OCI-M2 (cell line): ENCODE data around the gene MARCHF10.
"Not testable (repeated sequence)": the region's sequence is repeated elsewhere in the genome, so short reads cannot be mapped to it uniquely, and the experiment has no call there.

Experiments
- DNase-seq: peaks from one replicate; lab custom pipeline; 2025; ENCODE audit not compliant: unreplicated experiment; lab: John Stamatoyannopoulos, UW

MARCHF10 gene

GRCh38 chr17:62807812-62808575 lies at the start of gene MARCHF10:
MARCHF10 (minus strand) TSS chr17:62808314; CDS start chr17:62801735, 6,579 bp downstream.
- DNase-seq: no peak

GRCh38 chr17:62857526-62857925 lies 49.4 kb upstream of the MARCHF10 start:
- no peak for DNase-seq

GRCh38 chr17:62856594-62856993 lies 48.5 kb upstream of the MARCHF10 start:
- no peak for DNase-seq

DNA sequence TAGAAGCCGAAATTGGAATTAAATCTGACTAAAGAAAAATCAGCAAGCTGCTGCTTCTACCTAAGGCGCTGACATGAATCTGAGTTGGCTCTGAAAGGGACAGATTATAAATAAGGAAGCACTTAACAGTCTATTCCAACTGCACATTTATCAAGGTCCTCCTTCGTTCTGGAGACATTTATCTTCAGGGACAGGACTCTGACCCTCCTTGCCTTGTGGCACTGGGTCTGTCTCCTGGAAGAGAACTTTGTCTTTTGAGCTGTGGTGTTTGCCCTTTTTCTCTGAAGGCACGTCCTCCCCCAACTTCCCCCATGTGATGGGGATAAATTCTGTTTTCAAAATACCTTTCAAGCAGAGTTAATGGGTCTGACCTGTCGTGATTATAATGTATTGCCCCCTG lies 47.0 kb upstream of the MARCHF10 start:
- DNase-seq: no peak

GRCh38 chr17:62854098-62854680 lies 46.1 kb upstream of the MARCHF10 start:
- no peak for DNase-seq

- DNase-seq: no peak
These were observed 44.1 kb upstream of the MARCHF10 start for GRCh38 chr17:62852195-62852594.

DNA sequence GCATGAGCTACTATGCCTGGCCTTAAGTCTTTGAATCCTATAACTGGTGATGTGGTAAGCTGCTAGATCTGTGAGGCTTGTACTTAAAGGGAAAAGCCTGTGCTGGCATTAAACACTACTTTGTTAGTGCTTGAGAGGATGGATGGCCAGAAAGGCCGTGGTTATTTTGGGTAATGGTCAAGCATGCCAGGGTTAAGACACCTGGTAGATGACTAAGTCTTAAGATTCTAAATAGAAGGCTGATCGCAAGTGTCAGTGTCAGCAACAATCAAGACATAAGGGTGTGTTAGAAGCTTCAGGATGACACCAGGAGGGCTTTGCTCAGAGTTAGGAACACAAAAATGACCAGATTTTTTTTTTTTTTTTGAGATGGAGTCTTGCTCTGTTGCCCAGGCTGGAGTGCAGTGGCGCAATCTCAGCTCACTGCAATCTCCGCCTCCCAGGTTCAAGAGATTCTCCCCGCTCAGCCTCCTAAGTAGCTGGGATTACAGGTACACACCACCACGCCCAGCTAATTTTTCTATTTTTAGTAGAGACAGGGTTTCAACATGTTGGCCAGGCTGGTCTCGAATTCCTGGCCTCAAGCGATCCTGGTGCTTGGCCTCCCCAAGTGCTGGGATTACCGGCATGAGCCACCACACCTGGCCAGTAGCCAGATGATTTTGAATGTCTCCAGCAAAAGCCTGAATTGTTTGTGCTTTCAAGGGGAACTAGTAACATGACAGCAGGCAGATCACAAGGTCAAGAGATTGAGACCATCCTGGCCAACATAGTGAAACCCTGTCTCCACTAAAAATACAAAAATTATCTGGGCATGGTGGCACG lies 41.7 kb upstream of the MARCHF10 start:
- DNase-seq: not testable (repeated sequence)

GRCh38 chr17:62848334-62848733 lies 40.2 kb upstream of the MARCHF10 start:
- DNase-seq: no peak

DNA sequence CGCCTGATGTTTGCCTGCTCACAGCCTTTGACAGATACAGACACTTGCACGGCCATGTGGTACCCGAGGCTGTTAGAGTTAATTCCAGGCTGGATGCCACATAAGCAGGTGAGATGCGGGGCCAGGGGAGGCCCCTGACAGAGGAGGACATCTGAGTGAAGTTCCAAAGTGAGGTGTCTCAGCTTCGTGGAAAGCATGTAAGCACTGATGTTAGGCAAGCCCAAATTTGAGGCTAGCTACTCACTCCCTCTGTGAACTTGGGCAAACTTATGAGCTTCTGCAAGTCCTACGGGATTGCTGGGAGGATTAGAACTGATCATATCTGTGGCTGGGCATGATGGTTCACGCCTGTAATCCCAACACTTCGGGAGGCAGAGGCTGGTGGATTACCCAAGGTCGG lies 39.3 kb upstream of the MARCHF10 start:
- no peak for DNase-seq

DNA sequence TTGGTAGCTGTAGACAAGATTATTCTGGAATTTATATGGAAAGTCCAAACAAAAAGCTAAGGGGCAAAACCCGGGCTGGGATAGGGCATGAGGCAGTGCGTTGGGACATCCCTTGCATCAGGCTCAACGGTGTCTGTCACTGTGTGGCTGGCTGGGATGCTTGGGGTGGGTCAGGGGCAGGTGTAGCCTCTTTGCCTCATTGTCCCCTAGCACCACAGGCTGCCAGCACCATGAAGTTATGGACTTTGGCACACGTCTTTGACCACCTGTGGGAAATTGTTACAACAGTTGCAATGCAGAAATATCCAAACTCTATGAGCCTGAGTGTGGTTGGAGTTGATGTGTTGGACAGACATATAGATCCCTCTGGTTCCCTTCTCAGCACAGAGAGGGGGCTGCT lies 32.8 kb upstream of the MARCHF10 start:
- no peak for DNase-seq

DNA sequence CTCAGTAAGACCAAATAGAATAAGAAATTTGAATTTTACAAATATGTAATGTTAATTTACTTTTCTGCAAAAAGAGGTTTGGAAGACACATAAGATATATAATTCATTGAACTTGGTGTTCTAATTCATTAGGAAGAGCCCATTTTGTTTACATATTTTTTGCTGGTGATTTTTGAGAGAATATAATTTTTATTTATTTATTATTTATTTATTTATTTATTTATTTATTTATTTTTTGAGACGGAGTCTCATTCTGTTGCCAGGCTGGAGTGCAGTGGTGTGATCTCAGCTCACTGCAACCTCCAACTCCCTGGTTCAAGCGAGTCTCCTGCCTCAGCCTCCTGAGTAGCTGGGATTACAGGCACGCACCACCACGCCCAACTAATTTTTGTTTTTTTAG lies 25.7 kb upstream of the MARCHF10 start:
- not testable (repeated sequence) for DNase-seq

DNA sequence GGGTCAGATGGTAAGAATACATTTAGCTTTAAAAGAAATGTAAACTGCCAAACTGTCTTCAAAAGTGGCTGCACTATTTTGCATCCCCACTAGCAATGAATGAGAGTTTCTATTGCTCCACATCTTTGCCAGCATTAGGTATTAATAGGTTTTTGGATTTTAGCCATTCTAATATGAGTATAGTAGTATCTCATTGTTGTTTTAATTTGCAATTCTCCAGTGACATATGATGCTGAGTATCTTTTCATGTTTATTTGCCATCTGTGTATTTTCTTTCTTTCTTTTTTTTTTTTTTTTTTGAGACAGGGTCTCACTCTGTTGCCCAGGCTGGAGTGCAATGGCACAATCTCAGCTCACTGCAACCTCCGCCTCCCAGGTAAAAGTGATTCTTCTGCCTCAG lies 24.3 kb upstream of the MARCHF10 start:
- DNase-seq: no peak

DNA sequence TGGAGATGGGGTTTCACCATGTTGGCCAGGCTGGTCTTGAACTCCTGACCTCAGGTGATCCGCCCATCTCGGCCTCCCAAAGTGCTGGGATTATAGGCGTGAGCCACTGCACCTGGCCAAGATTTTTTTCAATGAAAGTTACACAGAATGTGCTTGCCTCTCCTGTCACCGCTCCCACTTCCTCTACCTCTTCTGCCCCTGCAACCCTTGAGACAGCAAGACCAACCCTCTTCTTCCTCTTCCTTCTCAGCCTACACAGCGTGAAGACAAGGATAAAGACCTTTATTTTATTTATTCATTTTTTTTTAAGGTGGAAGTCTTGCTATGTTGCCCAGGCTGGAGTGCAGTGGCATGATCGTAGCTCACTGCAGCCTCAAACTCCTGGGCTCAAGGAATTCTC lies 23.0 kb upstream of the MARCHF10 start:
- DNase-seq: not testable (repeated sequence)

DNA sequence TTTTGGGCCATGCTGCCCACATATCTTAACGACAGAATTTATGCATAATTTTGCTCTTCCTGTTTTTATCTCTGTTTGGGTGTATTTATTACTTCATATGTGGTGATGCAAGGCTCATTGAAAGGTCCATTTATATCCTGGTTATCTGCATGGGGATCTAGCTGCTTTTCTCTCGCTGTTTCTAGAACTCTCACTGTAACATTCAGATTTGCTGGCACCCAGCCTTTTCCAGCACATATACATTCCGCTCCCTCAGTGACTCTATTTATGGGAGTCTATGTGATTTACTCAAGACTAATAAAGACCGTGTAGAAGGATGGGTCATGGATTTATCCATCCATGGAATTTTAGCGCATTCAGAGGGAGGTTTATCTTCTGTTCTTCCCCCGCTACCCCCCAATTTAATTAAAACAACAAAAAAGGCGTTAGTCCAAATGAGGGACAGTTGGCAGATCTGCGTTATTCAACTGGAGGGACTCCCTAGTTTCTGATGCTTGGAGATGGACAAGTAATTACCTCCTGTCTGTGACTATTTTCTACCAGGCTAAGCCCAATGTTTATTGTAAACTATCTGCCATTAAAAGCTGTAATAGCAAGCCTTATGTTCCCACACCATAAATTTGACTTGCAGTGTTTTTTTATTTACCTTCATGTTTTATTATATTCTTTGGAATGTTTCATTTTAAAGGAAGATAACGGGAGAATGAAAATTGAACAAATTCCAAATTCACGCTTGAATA lies 19.8 kb upstream of the MARCHF10 start:
- no peak for DNase-seq

- no peak for DNase-seq
These were observed 18.8 kb upstream of the MARCHF10 start for GRCh38 chr17:62826956-62827355.

DNA sequence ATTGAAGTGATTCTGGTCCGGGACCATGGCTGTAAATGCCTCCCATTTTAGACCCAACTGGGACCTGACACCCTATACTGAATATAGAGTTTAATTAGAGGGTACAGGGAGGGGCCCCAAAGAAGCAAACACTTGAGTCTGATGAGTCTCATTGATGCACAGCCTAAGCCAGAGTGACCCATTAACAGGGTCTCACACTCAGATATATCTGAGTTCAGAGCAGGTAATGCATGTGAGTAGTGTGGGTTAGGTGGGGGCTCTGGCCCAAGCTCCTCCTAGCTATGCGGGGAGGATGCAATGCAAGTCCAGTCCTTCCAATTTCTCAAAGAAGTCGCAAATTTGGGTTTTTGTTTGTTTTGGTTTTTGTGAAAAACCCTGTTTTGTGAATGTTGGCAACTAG lies 17.1 kb upstream of the MARCHF10 start:
- no peak for DNase-seq

DNA sequence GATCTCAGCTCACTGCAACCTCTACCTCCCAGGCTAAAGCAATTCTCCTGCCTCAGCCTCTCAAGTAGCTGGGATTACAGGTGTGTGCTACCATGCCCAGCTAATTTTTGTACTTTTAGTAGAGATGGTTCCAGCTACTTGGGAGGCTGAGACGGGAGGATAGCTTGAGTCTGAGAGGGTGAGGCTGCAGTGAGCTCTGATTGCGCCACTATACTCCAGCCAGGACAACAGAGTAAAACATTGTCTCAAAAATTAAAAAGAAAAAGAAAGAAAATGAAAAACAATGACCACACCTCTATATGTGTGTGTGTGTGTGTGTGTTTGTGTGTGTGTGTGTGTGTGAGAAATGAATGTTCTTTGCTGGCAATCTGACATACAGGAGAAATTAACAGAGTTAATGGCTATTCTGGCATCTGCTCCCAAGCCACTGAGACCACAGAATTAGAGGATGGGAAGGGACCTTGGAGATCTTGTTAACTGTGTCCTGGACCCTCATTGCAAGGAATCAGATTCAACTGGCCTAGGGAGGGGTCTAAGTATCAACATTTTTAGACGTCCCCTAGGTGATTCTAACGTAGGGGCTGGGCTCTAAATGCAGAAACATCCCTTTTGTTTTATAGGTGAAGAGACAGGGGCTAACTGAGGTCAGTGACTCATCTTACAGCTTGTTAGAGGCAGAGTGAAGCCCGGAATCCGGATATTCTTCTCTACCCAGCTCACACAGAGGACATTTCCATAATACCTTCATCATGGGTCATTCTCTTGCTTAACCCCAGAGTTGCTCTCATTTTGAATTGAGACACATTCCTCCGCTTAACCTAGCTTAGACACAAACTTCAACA lies 16.4 kb upstream of the MARCHF10 start:
- no peak for DNase-seq

- DNase-seq: no peak
These were observed 15.2 kb upstream of the MARCHF10 start for GRCh38 chr17:62823111-62823893.

DNA sequence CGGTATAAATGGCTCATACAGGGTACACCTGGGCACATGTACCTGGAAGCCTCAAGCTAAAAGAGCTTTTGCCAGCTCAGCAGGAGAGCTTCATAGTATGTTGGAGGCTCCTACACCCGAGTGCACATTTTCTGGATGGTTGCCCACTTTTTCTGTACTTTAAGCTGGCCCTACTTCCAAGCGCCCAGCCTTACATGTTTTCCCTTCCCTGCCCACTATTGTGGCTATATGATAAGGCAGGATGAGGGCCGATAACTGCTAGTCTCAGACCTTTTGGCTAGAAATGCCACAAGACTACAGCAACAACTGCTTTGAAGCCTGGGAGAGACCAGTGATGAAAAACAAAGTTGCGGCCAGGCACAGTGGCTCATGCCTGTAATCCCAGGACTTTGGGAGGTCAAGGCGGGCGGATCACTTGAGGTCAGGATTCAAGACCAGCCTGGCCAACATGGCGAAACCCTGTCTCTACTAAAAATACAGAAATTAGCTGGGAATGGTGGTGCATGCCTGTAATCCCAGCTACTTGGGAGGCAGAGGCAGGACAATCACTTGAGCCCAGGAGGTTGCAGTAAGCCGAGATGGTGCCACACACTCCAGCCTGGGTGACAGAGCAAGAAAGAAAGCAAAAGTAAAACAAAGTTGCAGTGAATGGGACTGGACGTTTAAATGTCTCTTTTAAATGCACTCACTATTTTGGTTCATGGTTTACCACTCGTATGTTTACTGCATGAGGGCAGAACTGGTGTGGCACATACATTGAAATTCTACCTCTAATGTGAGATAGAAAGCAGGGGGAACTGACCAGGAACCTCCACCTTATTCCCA lies 14.2 kb upstream of the MARCHF10 start:
- DNase-seq: no peak
